HG03280 (cell line): ENCODE results near the gene ADAMTSL1.

Experiments
- ATAC-seq: cut with Tn5 transposase; IDR thresholded peaks from one replicate; pipeline ENCODE4 v1.9.1; 2021; ENCODE audit warnings: mild to moderate bottlenecking, moderate library complexity; ENCODE audit not compliant: unreplicated experiment

ADAMTSL1 gene

GRCh38 chr9:18459962-18460584 lies 13.9 kb upstream of the ADAMTSL1 start:
- no peak for ATAC-seq

GRCh38 chr9:18461496-18461895 lies 12.5 kb upstream of the ADAMTSL1 start:
- ATAC-seq = no peak

GRCh38 chr9:18463991-18464390 lies 10.0 kb upstream of the ADAMTSL1 start:
- no peak for ATAC-seq

GRCh38 chr9:18466101-18466500 lies 7.9 kb upstream of the ADAMTSL1 start:
- no peak for ATAC-seq

- ATAC-seq = no peak
Measured at GRCh38 chr9:18467696-18468095, 6.3 kb upstream of the ADAMTSL1 start.

- ATAC-seq = no peak
Measured at GRCh38 chr9:18472435-18472834, 1.5 kb upstream of the ADAMTSL1 start.

- no peak for ATAC-seq
Measured at GRCh38 chr9:18472841-18473251, 1.1 kb upstream of the ADAMTSL1 start.

GRCh38 chr9:18474783-18475182 lies 830 bp downstream of the ADAMTSL1 start:
- no peak for ATAC-seq

GRCh38 chr9:18477121-18477660 lies 3.2 kb downstream of the ADAMTSL1 start:
- no peak for ATAC-seq

- no peak for ATAC-seq
Measured at GRCh38 chr9:18477719-18478118, 3.8 kb downstream of the ADAMTSL1 start.

- ATAC-seq = no peak
Measured at GRCh38 chr9:18478501-18479361, 4.8 kb downstream of the ADAMTSL1 start.

GRCh38 chr9:18479405-18479804 lies 5.5 kb downstream of the ADAMTSL1 start:
- no peak for ATAC-seq

- no peak for ATAC-seq
Measured at GRCh38 chr9:18480662-18481093, 6.7 kb downstream of the ADAMTSL1 start.

- ATAC-seq = no peak
Measured at GRCh38 chr9:18482371-18482770, 8.4 kb downstream of the ADAMTSL1 start.

GRCh38 chr9:18485714-18486113 lies 11.8 kb downstream of the ADAMTSL1 start:
- no peak for ATAC-seq

GRCh38 chr9:18487611-18488010 lies 13.7 kb downstream of the ADAMTSL1 start:
- no peak for ATAC-seq

- ATAC-seq = no peak
Measured at GRCh38 chr9:18488886-18489285, 14.9 kb downstream of the ADAMTSL1 start.

- no peak for ATAC-seq
Measured at GRCh38 chr9:18489861-18490260, 15.9 kb downstream of the ADAMTSL1 start.

GRCh38 chr9:18490641-18491370 lies 16.9 kb downstream of the ADAMTSL1 start:
- ATAC-seq = no peak

- ATAC-seq = no peak
Measured at GRCh38 chr9:18492612-18493011, 18.7 kb downstream of the ADAMTSL1 start.

GRCh38 chr9:18493451-18493993 lies 19.6 kb downstream of the ADAMTSL1 start:
- no peak for ATAC-seq
